Heart left ventricle (tissue), 13 donors: ENCODE results near the gene BCL2L13.

Experiments
- CTCF ChIP-seq, 12 donors: fragments of 200-600 bp; sonication (generic) in 4 of 12; IDR thresholded peaks; one replicate each; pipeline versions ENCODE4 v1.5.0 to v1.8.0; 2018 to 2022; ENCODE audit warnings: antibody characterized with exemption in 12 of 12, mild to moderate bottlenecking in 5 of 12
- POLR2A ChIP-seq, 2 donors: fragments of 450-650 bp; IDR thresholded peaks; one replicate each; pipeline ENCODE4 v1.6.1; 2017; ENCODE audit warnings: antibody characterized with exemption in 2 of 2, mild to moderate bottlenecking in 2 of 2, moderate library complexity in 2 of 2
- donor health status: ischemic (EF 13 %, LVEDD 7.1; RV severe dilation, severe dysfunction).
- donor health status: DM: no; HTN: yes; CAD: no.
- donor health status: DM: no; HTN: no; CAD: no.
- donor health status: ischemic (EF 25% LVEDD 6.9; RV normal size, moderate dysfunction).
- donor health status: ischemic (EF 25% LVEDD 5.7; RV mildly dilated, moderate dysfunction).
- donor health status: ischemic (EF 35%, LVEDD 5.7; RV mildly dilated, moderate dysfunction).
- donor health status: nonischemic (EF 11% LVEDD 7.7; RV severe dilation, severe dysfunction).
- donor health status: DM: yes; HTN: yes; CAD: no.
- donor health status: PGD.
- donor health status: ischemic (EF 29% LVEDD 5.4; RV normal size, mild dysfunction).
- donor health status: nonischemic (EF 23%, LVEDD 6.1; RV moderate dilation, normal function).

DNA sequence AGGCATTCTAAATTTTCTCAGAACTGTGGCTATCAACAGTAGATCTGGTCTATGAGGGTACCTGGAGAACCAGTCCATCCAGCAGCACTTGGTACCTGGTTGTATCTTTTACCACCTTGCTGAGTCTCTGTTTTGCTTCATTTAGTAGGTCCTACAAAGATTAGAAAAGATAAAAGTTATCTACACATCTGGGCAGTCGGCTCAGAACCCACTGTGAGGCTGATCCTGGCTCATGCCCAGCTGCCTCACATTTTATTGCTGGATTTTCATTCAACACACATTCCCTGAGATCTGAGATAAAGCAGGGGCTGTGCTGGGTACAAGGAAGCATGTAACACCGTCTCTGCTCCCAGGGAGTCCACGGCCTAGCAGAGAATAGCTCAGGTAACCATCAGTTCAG is 37.5 kb upstream of the BCL2L13 start:
- no peak for TF ChIP-seq CTCF (IDR thresholded peaks at IDR 0.05)
- TF ChIP-seq POLR2A (IDR thresholded peaks at IDR 0.05), result no peak
